Stimulated activated CD4-positive, alpha-beta T cell treated with anti-CD3 and anti-CD28 coated beads, Interleukin-4, amount 100 ng/mL, for 24 hours (primary cell): ENCODE results near the gene SZRD1.
"Not testable (repeated sequence)": the region's sequence is repeated elsewhere in the genome, so short reads cannot be mapped to it uniquely, and the experiment has no call there.

Experiments
- DNase-seq: peaks from one replicate; pipeline ENCODE4 v3.0.0-alpha.2; 2020

SZRD1 gene

GRCh38 chr1:16366722-16367257 lies at the start of gene SZRD1:
TSS of gene SZRD1 (plus strand) at chr1:16367242. CDS start at chr1:16367258, 16 bp downstream.
- DNase-seq, result peak; percentile 95

GRCh38 chr1:16318555-16318954 lies 48.5 kb upstream of the SZRD1 start:
- no peak for DNase-seq

DNA sequence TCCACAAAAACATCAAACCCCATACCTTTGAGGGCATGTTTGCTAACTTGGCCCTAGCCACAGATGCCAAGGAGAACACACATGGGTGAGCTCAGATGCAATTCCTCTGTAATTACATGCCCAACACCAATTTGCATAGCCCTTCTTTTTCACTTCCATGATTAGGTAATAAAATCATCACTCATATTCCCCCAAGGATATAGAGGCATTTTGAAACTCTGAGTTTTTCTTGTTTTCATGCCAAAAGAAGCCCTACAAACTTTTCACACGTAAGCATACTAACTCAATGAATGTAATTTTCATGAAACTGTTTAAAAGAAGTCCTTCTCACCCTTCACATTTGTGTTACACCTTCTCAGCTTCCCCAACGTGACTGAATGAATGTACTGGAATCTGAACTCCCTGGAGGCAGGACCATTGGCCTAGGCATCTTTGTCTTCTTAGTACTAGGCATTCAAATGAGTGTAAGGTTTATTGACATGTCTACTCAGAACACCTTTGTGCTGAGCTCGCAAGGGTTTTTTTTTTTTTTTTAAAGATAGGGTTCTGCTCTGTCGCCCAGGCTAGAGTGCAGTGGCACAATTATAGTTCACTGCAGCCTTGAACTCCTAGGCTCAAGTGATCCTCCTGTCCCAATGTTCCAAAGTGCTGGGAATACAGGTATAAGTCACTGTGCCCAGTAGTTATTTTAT lies 45.7 kb upstream of the SZRD1 start:
- no peak for DNase-seq

DNA sequence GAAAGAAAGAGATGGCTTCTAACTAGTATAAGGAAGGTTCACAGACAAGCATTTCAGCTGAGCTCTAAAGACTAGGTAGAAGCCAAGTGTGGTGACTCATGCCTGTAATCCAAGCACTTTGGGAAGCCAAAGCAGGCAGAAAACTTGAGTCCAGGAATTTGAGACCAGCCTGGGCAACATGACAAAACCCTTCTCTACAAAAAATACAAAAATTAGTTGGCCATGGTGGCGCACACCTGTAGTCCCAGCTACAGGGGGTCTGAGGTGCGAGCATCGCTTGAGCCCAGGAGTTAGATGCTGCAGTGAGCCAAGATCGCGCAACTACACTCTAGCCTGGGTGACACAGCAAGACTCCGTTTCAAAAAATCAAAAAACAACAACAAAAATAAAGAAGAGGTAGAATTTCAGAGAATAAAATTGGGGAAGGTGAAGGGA lies 42.6 kb upstream of the SZRD1 start:
- DNase-seq, result no peak

GRCh38 chr1:16326833-16327404 lies 40.1 kb upstream of the SZRD1 start:
- DNase-seq, result no peak

DNA sequence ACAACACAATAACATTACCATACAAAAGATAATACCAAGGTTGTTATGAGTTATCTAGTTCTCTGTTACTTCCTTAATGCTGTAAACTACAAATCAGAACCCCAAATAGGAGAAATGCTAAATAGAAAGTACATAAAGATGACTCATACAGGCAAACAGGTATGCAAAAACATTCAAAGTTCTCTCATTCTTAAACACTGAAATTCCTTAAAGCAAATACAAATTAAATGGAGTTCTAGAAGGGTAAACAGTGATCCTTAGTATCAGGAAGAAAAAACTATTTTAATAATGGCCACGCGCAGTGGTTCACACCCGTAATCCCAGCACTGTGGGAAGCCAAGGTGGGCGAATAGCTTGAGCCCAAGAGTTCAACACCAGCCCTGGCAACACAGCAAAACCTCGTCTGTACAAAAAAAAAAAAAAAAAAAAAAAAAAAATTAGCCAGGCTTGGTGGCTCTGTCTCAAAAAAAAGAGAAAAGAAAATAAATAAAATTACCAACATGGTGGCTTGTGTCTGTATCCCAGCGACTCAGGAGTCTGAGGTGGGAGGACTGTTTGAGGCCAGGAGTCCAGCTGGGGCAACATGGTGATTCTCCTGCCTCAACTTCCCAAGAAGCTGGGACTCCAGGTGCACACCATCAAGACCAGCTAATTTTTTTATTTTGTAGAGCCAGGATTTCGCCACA lies 32.2 kb upstream of the SZRD1 start:
- DNase-seq, result no peak

- DNase-seq, result no peak
These were observed 28.1 kb upstream of the SZRD1 start for GRCh38 chr1:16338961-16339360.

DNA sequence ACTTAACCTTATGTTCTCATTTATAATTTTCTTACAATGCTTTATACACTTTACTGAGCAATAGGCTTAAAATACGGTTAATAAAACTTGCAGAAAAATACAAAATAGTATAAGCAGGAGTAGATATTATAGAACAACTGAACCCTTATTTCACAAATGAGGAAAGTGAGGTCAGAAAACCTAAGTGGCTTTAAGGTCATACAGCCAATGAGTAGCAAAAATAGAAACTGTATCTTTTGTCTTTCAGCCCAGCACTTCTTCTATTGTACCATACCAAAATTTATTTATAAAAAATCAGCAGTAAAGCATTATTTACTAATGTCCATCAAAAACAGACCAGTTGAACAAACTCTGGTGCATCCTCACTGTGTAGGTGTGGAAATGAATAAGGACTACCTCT lies 26.4 kb upstream of the SZRD1 start:
- DNase-seq, result no peak

- no peak for DNase-seq
These were observed 24.5 kb upstream of the SZRD1 start for GRCh38 chr1:16342331-16343062.

GRCh38 chr1:16343276-16343675 lies 23.8 kb upstream of the SZRD1 start:
- DNase-seq, result not testable (repeated sequence)

- DNase-seq, result no peak
These were observed 18.4 kb upstream of the SZRD1 start for GRCh38 chr1:16348414-16349182.

DNA sequence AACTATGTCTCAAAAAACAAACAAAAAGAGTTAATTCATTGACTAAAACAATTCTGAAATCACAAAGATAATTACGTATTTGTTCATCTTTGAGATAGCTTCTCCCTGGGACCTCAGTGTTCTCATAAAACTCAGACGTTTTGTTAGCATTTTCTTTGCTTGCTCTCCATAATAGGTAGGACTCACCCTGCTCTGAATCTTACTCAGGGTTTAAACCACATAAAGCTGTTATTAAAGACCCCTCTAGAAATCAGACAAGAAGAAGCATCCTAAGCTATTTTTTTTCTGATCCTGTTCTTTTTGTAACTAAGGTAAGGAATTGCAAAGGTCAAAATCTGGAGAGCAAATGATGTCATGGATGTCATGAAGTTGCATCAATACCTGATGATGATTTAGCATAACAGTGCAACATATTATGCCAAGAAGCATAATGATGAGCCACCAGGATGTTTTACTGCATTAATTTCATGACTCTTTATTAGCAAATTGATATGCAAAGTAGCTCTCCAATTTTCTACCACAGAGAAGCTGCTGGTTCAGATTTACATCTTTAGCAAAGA lies 17.1 kb upstream of the SZRD1 start:
- no peak for DNase-seq

DNA sequence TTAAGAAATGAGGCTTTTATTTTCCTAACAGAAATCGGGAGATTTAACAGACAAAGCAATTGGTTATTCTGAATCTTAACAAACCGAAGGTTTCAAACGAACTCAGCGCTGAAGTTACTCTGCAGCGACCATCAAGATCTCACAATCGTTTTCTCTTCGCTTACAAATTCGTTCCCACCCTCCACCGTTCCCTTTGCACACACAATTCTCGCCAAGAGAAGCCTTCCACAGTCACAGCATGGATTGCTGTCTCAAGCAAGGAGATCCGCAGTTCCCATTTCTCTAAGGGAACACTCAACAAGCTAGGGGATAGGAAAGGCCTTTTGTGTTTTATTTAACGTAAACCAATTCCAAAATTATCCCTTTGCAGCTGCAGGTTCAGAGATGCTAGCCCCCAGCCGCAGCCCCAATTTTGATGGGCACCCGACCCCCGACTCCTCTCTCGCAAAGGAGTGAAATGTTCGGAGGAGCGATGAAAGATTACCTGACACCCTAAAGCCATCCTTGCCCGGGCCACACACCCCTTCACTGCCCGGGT lies 15.5 kb upstream of the SZRD1 start:
- DNase-seq, result no peak

DNA sequence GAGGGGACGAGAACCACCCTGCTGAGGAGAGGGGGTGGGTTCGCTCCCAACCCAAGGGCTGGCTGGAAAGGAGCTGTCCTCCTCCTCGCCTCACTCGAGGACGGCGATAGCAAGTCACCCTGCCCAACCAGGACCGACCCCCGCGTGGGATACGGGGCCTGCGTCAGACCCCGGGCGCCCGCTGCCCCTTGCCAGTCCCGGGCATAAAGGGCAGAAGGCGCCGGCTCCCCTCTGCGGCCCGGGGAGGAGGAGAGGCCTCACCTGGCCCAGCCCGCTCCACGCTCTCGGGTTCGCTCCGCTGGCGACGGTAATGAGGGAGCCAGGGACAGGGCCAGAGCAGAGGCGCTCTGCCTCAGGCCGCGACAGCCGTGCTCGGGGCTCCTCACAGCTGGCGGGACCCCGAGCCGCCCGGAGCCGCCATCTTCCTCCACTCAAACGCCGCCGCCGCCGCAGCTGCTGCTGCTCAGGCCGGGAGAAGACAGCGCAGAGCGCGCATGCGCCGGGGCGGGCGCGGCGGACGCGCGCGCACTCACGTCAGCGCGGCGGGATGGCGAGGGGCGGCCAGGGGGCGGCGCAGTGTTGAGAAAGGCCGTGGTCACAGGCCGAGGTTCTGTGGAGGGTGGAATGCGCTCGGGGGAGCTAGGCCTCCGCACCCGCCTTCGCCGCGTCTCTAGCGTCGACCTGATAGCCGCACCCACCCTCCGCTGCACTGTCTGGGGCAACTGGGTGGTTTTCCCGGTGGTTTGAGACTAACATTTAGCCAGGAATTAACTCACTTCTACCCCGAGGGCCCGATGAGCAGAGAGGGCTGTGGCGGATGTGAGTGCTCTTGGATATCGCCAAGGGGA lies 14.8 kb upstream of the SZRD1 start, which contains the start of gene FBXO42:
FBXO42 (minus strand) TSS at position 487 of the 848 bp plus-strand sequence. CDS start 37,062 bp downstream, outside the sequence.
- DNase-seq, result peak; percentile 90

GRCh38 chr1:16352842-16353535 lies 14.1 kb upstream of the SZRD1 start:
- no peak for DNase-seq

- no peak for DNase-seq
These were observed 12.4 kb upstream of the SZRD1 start for GRCh38 chr1:16354619-16355018.

- no peak for DNase-seq
These were observed 10.2 kb upstream of the SZRD1 start for GRCh38 chr1:16356867-16357266.

- not testable (repeated sequence) for DNase-seq
These were observed 1.9 kb upstream of the SZRD1 start for GRCh38 chr1:16365146-16365498.

DNA sequence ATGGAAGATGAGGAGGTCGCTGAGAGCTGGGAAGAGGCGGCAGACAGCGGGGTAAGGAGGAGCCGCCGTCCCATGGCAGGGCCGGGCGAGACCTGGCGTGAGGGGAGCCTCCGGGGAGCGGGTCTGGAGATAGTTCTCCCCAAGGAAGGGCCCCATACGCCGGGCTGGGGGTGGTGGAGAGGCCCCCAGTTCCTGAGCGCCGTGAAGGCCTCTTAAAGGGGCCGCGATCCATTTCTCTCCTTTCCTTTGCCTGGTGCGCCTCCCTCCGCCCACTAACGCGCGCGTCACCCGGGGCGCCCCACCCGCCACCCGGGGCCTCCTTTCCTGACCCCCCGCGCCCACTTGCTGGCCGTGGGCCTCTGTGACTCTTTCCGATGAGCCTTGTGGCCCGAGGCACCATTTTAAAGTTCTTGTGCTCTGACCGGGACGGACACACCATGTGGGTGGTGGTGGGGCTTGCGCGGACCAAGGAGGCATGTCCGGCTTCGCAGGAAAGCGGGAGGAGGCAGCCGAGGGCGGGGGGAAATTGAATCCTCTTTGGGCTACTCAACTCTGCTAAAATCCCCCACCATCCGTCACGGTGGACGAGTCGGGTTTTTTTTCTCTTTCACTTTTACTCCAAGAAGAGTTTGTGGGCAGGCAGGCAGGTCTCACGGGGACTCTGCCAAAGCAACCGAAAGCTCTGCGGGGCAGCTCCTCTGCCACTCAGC lies 371 bp downstream of the SZRD1 start:
- peak; percentile 87 for DNase-seq
